Neural crest cell (in vitro differentiated cells): ENCODE data around the gene NPAS4. TPM values are rescaled to one million over a fixed set of nuclear protein-coding genes. Genes with fewer than 3 reads are reported as not detected.
"Not testable (repeated sequence)": the region's sequence is repeated elsewhere in the genome, so short reads cannot be mapped to it uniquely, and the experiment has no call there.

Experiments
- DNase-seq: peaks from one replicate; pipeline ENCODE4 v3.0.0; 2021; ENCODE audit warnings: low read depth, mixed read lengths, low spot score
- H3K27ac Mint-ChIP-seq: one replicate; pipeline ENCODE4 v1.8.0; 2021; ENCODE audit warnings: mild to moderate bottlenecking, mixed read lengths; ENCODE audit not compliant: unreplicated experiment
- H3K27me3 Mint-ChIP-seq: 2 replicates; pipeline ENCODE4 v1.8.0; 2021; ENCODE audit warnings: low read depth, mild to moderate bottlenecking, mixed read lengths
- H3K36me3 Mint-ChIP-seq: 2 replicates; pipeline ENCODE4 v1.8.0; 2021; ENCODE audit warnings: low read depth, mild to moderate bottlenecking, mixed read lengths
- H3K4me1 Mint-ChIP-seq: 2 replicates; pipeline ENCODE4 v1.8.0; 2021; ENCODE audit warnings: mixed read lengths
- H3K4me3 Mint-ChIP-seq: one replicate; pipeline ENCODE4 v1.8.0; 2021; ENCODE audit warnings: mild to moderate bottlenecking, mixed read lengths
- H3K9me3 Mint-ChIP-seq: 2 replicates; pipeline ENCODE4 v1.8.0; 2021; ENCODE audit warnings: mixed read lengths
- total RNA-seq: library from RNA; stranded (reverse); gene quantifications from 2 replicates; pipeline ENCODE4 v1.2.1, GENCODE V29; 2021
- TF ChIP-seq, protein P1 (sequence below): fragments of 200-600 bp; sonication (generic); conservative IDR thresholded peaks from 2 replicates; pipeline ENCODE4 v1.5.0; 2021; ENCODE audit warnings: antibody characterized with exemption, mild to moderate bottlenecking

NPAS4 gene
- total RNA-seq, 1 donor from 2014 or later = 0.63 TPM

DNA sequence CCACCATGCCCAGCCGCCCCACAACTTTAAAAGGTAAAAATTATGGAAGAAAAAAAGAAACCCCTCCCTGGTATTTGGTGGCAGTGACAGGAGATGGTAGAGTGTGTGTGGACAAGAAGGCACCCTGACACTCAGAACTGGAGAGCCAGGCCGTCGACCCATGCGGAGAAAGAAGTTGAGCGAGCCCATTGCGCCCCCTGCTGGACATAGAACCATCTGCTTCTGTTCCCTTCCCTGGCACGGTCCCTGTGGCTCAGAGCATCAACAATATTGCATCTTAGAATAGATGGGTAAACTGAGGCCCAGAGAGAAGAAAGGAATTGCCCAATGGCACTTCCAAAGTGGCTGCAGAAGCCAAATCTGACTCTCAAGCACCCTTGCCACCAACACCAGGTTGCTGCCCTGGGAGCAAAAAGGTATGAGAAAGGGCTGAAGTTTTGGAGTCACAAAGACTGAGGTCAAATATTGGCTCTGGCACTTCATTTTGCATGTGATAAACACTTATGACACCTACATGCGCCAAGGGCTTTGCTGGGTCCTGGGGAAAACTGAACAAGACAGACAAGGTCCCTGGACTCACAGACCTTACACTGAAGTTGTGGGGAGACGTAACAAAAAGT lies 9.3 kb downstream of the NPAS4 start:
- Mint-ChIP-seq H3K36me3 (no peaks in the 10 kb centered on the region), H3K4me1 (no peaks in the 10 kb centered on the region), H3K27me3 (no peaks in the 10 kb centered on the region), H3K27ac (no peak overlapping the region), H3K4me3 (peak overlapping the region; percentile 13), H3K9me3 (no peaks in the 10 kb centered on the region)
- DNase-seq = peak; percentile 82
- TF ChIP-seq, protein P1, sequence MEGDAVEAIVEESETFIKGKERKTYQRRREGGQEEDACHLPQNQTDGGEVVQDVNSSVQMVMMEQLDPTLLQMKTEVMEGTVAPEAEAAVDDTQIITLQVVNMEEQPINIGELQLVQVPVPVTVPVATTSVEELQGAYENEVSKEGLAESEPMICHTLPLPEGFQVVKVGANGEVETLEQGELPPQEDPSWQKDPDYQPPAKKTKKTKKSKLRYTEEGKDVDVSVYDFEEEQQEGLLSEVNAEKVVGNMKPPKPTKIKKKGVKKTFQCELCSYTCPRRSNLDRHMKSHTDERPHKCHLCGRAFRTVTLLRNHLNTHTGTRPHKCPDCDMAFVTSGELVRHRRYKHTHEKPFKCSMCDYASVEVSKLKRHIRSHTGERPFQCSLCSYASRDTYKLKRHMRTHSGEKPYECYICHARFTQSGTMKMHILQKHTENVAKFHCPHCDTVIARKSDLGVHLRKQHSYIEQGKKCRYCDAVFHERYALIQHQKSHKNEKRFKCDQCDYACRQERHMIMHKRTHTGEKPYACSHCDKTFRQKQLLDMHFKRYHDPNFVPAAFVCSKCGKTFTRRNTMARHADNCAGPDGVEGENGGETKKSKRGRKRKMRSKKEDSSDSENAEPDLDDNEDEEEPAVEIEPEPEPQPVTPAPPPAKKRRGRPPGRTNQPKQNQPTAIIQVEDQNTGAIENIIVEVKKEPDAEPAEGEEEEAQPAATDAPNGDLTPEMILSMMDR = peak; percentile 86

DNA sequence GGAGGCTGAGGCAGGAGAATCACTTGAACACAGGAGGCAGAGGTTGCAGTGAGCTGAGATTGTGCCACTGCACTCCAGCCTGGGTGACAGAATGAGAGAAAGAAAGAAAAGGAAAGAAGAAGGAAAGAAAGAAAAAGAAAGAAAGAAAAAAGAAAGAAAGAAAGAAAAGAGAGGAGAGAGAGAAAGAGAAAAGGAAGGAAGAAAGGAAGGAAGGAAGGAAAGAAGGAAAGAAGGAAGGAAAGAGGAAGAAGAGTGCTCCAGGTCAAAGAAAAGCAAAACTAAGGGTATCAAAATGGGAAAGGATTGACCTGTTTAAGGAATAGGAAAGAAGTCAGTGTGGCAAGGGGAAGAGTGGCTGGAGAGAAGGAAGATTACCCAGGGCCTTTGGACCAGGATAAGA lies 10.5 kb downstream of the NPAS4 start:
- H3K4me3 Mint-ChIP-seq, H3K36me3 Mint-ChIP-seq, DNase-seq, H3K4me1 Mint-ChIP-seq, H3K9me3 Mint-ChIP-seq, H3K27me3 Mint-ChIP-seq: not testable (repeated sequence)
- peak overlapping the region; percentile 38 for H3K27ac Mint-ChIP-seq

DNA sequence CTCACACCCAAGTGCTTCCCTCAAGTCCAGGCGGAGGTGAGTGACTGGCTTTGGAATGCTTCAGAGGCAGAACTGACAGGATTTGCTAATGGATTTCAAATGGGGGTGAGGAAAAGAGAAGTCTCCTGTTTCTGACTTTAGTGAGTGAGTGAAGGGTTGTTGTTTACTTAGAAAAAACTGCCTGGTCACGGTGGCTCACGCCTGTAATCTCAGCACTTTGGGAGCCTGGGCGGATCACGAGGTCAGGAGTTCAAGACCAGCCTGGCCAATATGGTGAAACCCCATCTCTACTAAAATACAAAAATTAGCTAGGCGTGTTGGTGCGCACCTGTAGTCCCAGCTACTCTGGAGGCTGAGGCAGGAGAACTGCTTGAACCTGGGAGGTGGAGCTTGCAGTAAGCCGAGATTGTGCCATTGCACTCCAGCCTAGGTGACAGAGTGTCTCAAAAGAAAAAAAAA lies 11.1 kb downstream of the NPAS4 start:
- H3K4me1 Mint-ChIP-seq, H3K9me3 Mint-ChIP-seq, H3K36me3 Mint-ChIP-seq, H3K27me3 Mint-ChIP-seq, H3K4me3 Mint-ChIP-seq, H3K27ac Mint-ChIP-seq, DNase-seq: not testable (repeated sequence)

DNA sequence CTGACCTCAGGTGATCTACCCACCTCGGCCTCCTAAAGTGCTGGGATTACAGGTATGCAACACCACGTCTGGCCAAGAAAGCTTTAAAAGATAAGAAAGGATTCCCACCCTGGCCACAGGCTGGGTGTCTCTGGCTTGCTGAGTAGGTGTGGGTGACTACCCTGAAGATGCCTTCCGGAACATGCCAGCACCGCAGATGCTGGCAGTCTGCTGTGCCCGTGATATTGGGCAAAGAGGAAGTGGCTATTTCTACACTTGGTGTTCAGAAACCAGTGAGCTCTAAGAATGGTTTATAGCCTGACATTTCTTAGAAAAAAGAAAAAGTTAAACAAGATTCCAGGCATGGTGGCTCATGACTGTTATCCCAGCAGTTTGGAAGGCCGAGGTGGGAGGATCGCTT lies 11.8 kb downstream of the NPAS4 start:
- DNase-seq = no peak
- Mint-ChIP-seq H3K4me3 (no peak overlapping the region), H3K27me3 (no peaks in the 10 kb centered on the region), H3K27ac (peak overlapping the region; percentile 27), H3K4me1 (peaks cover 4% of the 10 kb centered on the region), H3K36me3 (no peaks in the 10 kb centered on the region), H3K9me3 (no peaks in the 10 kb centered on the region)
- TF ChIP-seq, protein P1 = no peak

DNA sequence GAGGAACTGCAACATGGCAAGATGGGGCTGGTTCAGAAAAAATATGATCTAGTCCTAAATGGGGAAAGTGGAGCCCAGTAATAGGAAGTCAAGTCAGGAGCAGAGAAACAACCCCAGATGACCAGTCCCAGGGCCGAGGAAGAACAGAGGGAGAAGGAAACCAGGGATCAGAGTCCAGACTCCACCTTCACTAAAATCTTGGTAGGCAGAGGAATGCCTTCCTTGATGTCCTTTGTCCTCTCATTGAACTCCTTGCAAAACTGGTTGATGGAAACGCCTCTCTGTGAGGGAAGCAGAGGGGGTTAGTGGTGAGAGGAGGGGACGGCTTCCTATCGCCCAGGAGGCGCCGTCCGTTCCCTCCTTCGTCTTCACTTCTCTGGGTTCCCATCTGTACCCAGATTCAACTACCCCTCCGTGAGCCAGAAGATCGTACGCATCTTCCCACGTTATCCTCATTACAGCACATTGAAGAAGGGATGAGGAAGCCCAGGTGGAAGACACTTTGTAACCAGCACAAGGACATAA lies 17.2 kb downstream of the NPAS4 start:
- H3K9me3 Mint-ChIP-seq = peaks cover 3% of the 10 kb centered on the region
- peaks cover 18% of the 10 kb centered on the region for H3K4me1 Mint-ChIP-seq
- H3K4me3 Mint-ChIP-seq = peak overlapping the region; percentile 98
- no peak for DNase-seq
- TF ChIP-seq, protein P1 = no peak
- H3K27me3 Mint-ChIP-seq = peaks cover 14% of the 10 kb centered on the region
- H3K36me3 Mint-ChIP-seq = no peaks in the 10 kb centered on the region
- H3K27ac Mint-ChIP-seq = peak overlapping the region; percentile 100

DNA sequence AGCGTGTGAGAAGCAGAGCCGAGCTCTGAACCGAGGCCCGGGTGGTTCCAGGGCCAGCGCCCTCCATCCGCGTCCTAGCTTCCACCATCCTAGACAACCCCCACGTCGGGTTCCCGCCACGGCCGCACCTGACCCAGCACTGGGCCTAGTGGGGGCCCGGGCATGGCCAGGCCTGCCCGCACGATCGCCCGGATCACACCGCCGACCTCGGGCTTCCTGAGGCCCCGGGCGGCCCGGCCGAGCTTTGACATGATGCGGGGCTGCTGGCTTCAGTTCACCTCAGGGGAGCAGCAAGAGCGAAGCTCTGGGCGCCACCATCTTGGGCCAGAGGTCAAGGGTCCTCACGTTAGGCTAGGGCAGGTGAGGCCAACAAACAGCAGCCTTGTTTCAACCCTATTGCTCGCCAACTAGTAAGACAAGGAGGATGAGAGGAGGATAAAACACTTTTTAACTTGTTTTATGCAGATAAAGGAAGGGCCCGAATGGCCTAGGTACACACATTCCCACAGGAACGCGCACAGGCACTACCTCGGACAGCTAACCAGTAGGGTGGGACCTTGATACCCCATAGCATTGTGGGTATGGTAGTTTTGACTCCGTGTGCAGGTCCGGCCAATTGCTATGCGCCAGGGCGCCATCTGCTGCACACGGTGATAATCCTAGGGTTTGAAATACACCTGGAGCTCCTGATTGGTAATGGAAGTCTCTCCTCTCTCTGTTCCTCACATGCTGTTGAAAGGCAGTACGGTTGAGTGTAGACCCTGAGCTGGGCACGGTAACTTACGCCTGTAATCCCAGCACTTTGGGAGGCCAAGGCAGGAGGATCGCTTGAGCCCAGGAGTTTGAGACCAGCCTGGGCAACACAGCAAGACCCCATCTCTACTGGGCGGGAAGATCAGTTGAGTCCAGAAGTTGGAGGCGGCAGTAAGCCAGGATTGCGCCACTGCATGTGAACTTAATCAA lies 17.9 kb downstream of the NPAS4 start, which contains the start of gene MRPL11:
Gene MRPL11 (minus strand): TSS at position 345 of the 963 bp plus-strand sequence. CDS start 94 bp downstream, at position 251.
- DNase-seq = peak; percentile 87
- TF ChIP-seq, protein P1 = peak; percentile 65
- Mint-ChIP-seq H3K27me3 (peaks cover 21% of the 10 kb centered on the region), H3K4me3 (peak within 1 kb of the TSS; percentile 98), H3K27ac (peak within 1 kb of the TSS; percentile 100), H3K4me1 (peaks cover 18% of the 10 kb centered on the region), H3K9me3 (peaks cover 3% of the 10 kb centered on the region), H3K36me3 (no peaks in the 10 kb centered on the region)

DNA sequence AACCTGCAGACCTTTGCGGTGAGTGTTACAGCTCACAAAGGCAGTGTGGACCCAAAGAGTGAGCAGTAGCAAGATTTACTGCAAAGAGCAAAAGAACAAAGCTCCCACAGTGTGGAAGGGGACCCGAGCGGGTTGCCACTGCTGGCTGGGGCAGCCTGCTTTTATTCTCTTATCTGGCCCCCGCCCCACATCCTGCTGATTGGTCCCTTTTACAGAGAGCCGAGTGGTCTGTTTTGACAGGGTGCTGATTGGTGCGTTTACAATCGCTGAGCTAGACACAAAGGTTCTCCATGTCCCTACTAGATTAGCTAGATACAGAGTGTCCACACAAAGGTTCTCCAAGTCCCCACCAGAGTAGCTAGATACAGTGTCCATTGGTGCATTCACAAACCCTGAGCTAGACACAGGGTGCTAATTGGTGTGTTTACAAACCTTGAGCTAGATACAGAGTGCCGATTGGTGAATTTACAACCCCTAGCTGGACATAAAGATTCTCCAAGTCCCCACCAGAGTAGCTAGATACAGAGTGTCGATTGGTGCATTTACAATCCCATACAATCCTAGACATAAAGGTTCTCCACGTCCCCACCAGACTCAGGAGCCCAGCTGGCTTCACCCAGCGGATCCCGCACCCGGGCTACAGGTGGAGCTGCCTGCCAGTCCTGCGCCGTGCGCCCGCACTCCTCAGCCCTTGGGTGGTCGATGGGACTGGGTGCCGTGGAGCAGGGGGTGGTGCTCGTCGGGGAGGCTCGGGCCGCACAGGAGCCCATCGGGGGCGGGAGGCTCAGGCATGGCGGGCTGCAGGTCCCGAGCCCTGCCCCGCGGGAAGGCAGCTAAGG lies 19.5 kb downstream of the NPAS4 start:
- not testable (repeated sequence) for H3K27ac Mint-ChIP-seq, DNase-seq, H3K9me3 Mint-ChIP-seq, H3K36me3 Mint-ChIP-seq
- H3K4me3 Mint-ChIP-seq = peak overlapping the region; percentile 60
- peaks cover 27% of the 10 kb centered on the region for H3K27me3 Mint-ChIP-seq
- H3K4me1 Mint-ChIP-seq = peaks cover 18% of the 10 kb centered on the region

DNA sequence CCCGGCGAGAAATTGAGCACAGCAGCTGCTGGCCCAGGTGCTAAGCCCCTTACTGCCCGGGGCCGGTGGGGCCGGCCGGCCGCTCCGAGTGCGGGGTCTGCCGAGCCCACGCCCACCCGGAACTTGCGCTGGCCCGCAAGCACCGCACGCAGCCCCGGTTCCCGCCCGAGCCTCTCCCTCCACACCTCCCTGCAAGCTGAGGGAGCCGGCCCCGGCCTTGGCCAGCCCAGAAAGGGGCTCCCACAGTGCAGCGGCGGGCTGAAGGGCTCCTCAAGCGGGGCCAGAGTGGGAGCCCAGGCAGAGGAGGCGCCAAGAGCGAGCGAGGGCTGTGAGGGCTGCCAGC lies 20.1 kb downstream of the NPAS4 start:
- H3K4me3 Mint-ChIP-seq, H3K36me3 Mint-ChIP-seq, H3K27ac Mint-ChIP-seq, H3K9me3 Mint-ChIP-seq, DNase-seq: not testable (repeated sequence)
- Mint-ChIP-seq H3K4me1 (peaks cover 18% of the 10 kb centered on the region), H3K27me3 (peaks cover 32% of the 10 kb centered on the region)
